MM.1S (cell line): ENCODE data around the gene S1PR2.

Experiments
- DNase-seq: peaks from one replicate; pipeline ENCODE4 v3.0.0-alpha.2; 2015
- H2AFZ ChIP-seq: fragments of 300-600 bp; sonication (generic); 2 replicates; pipeline ENCODE4 v1.6.0; 2016; ENCODE audit warnings: antibody characterized with exemption, low read length
- H3F3A ChIP-seq: fragments of 300-600 bp; sonication (generic); 2 replicates; pipeline ENCODE4 v1.6.1; 2016; ENCODE audit warnings: mild to moderate bottlenecking, antibody characterized with exemption, low read length, moderate library complexity, mixed read lengths; ENCODE audit not compliant: insufficient read depth
- H3K27ac ChIP-seq: fragments of 300-600 bp; sonication (generic); 2 replicates; pipeline ENCODE4 v1.5.1; 2016; ENCODE audit warnings: mild to moderate bottlenecking, low read length
- H3K27me3 ChIP-seq: fragments of 300-600 bp; sonication (generic); replicated peaks from 2 replicates; pipeline ENCODE4 v1.6.0; 2016; ENCODE audit warnings: low read length; ENCODE audit not compliant: insufficient read depth
- H3K36me3 ChIP-seq: fragments of 300-600 bp; sonication (generic); replicated peaks from 2 replicates; pipeline ENCODE4 v1.6.1; 2016; ENCODE audit warnings: mild to moderate bottlenecking, low read length, mixed read lengths; ENCODE audit not compliant: insufficient read depth
- H3K4me1 ChIP-seq: fragments of 300-600 bp; sonication (generic); 2 replicates; pipeline ENCODE4 v1.6.1; 2016; ENCODE audit warnings: low read length, mixed read lengths
- H3K4me2 ChIP-seq: fragments of 300-600 bp; sonication (generic); 2 replicates; pipeline ENCODE4 v1.6.0; 2016; ENCODE audit warnings: low read depth, low read length
- H3K4me3 ChIP-seq: fragments of 300-600 bp; sonication (generic); 2 replicates; pipeline ENCODE4 v1.5.1; 2016; ENCODE audit warnings: low read length, mixed read lengths
- H3K79me2 ChIP-seq: fragments of 300-600 bp; sonication (generic); 2 replicates; pipeline ENCODE4 v1.6.1; 2016; ENCODE audit warnings: mixed run types, low read length, mixed read lengths
- H3K9ac ChIP-seq: fragments of 300-600 bp; sonication (generic); 2 replicates; pipeline ENCODE4 v1.6.1; 2016; ENCODE audit warnings: low read length, mixed read lengths
- H3K9me2 ChIP-seq: fragments of 300-600 bp; sonication (generic); replicated peaks from 2 replicates; pipeline ENCODE4 v1.6.1; 2016; ENCODE audit warnings: mild to moderate bottlenecking, low read length, mixed read lengths; ENCODE audit not compliant: insufficient read depth
- H3K9me3 ChIP-seq: fragments of 300-600 bp; sonication (generic); replicated peaks from 2 replicates; pipeline ENCODE4 v1.6.1; 2016; ENCODE audit warnings: mild to moderate bottlenecking, low read length, mixed read lengths; ENCODE audit not compliant: insufficient read depth
- H4K20me1 ChIP-seq: fragments of 300-600 bp; sonication (generic); 2 replicates; pipeline ENCODE4 v1.6.1; 2016; ENCODE audit warnings: mild to moderate bottlenecking, low read length, moderate library complexity, mixed read lengths; ENCODE audit not compliant: insufficient read depth
- EZH2 ChIP-seq: fragments of 300-600 bp; sonication (generic); optimal IDR thresholded peaks from 2 replicates; pipeline ENCODE3; 2017; ENCODE audit warnings: low read depth, mild to moderate bottlenecking, antibody characterized with exemption, low read length, mixed read lengths
- EZH2phosphoT487 ChIP-seq: fragments of 300-600 bp; sonication (generic); IDR thresholded peaks from 2 replicates; pipeline ENCODE4 v1.6.1; 2018; ENCODE audit warnings: antibody characterized with exemption, low read length
- TF ChIP-seq, protein P1 (sequence below): fragments of 300-600 bp; sonication (generic); IDR thresholded peaks from 2 replicates; pipeline ENCODE4 v1.5.1; 2016; ENCODE audit warnings: antibody characterized with exemption, low read length, mixed read lengths

The S1PR2 gene

DNA sequence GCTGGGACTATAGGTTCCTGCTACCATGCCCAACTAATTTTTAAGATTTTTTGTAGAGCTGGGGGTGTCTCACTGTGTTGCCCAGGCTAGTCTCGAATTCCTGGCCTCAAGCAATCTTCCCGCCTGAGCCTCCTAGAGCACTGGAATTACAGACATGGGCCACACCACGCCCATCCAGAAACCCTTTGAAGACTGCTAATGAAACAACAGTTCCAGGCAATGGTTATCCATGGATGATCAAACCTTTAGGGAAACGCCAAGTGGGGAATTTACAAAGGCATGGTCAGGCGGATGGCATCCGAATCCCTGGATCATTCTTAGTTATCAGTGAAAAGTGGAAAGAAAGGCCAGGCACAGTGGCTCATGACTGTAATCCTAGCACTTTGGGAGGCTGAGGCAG lies 19.4 kb downstream of the S1PR2 start:
- Histone ChIP-seq H2AFZ (no peak overlapping the region), H3K9me3 (no peaks in the 10 kb centered on the region), H3K4me2 (no peak overlapping the region), H3K4me3 (no peak overlapping the region), H3K9me2 (no peaks in the 10 kb centered on the region), H3K79me2 (no peaks in the 10 kb centered on the region), H3K27me3 (no peaks in the 10 kb centered on the region), H3K9ac (no peak overlapping the region), H3K36me3 (no peaks in the 10 kb centered on the region), H3K27ac (no peak overlapping the region), H4K20me1 (no peaks in the 10 kb centered on the region), H3K4me1 (no peaks in the 10 kb centered on the region), H3F3A (no peaks in the 10 kb centered on the region)
- DNase-seq: no peak
- TF ChIP-seq EZH2phosphoT487: no peak
- no peak for TF ChIP-seq EZH2
- TF ChIP-seq, protein P1, sequence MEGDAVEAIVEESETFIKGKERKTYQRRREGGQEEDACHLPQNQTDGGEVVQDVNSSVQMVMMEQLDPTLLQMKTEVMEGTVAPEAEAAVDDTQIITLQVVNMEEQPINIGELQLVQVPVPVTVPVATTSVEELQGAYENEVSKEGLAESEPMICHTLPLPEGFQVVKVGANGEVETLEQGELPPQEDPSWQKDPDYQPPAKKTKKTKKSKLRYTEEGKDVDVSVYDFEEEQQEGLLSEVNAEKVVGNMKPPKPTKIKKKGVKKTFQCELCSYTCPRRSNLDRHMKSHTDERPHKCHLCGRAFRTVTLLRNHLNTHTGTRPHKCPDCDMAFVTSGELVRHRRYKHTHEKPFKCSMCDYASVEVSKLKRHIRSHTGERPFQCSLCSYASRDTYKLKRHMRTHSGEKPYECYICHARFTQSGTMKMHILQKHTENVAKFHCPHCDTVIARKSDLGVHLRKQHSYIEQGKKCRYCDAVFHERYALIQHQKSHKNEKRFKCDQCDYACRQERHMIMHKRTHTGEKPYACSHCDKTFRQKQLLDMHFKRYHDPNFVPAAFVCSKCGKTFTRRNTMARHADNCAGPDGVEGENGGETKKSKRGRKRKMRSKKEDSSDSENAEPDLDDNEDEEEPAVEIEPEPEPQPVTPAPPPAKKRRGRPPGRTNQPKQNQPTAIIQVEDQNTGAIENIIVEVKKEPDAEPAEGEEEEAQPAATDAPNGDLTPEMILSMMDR: no peak

DNA sequence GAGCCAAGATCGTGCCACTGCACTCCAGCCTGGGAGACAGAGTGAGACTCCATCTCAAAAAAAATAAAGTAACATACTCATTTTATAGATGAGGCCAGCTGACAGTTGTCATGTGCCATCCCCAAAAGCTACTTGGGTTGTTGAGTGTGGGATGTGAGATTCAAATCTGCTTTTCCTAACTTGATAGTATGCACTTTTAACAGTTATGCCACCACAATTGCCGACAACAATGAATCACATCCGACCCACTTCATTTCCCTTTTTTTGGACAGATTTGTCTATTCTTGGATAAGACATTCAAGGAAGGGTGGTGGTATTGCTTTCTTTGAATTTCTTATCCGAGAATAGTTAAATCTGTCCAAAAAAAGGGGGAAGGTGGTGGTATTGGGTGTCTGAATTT lies 20.1 kb downstream of the S1PR2 start:
- Histone ChIP-seq H4K20me1 (no peaks in the 10 kb centered on the region), H3K36me3 (no peaks in the 10 kb centered on the region), H3K27me3 (no peaks in the 10 kb centered on the region), H3K79me2 (no peaks in the 10 kb centered on the region), H3K4me1 (no peaks in the 10 kb centered on the region), H3F3A (no peaks in the 10 kb centered on the region), H3K4me2 (no peak overlapping the region), H3K9ac (no peak overlapping the region), H3K9me3 (no peaks in the 10 kb centered on the region), H2AFZ (no peak overlapping the region), H3K9me2 (no peaks in the 10 kb centered on the region), H3K4me3 (no peak overlapping the region), H3K27ac (no peak overlapping the region)
- TF ChIP-seq EZH2 (no peak), EZH2phosphoT487 (no peak)
- TF ChIP-seq, protein P1: no peak
- no peak for DNase-seq

DNA sequence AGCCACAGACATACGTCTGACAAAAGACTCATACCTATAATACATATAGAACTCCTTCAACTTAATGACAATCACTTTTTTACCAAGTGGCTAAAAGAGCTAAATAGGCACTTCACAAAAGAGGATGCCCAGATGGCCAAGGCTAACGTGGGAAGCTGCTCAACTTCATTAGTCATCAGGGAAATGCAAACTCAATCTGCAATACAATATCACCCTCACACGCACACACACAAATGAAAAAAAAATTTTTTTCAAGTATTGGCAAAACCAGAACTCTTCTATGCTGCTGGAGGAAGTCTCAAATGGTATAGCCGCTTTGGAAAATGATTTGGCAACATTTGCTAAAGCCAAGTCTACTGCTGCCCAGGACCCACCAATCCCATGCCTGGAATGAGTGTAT lies 21.8 kb downstream of the S1PR2 start:
- Histone ChIP-seq H3K79me2 (no peaks in the 10 kb centered on the region), H3K4me1 (peaks cover 7% of the 10 kb centered on the region), H3F3A (peaks cover 8% of the 10 kb centered on the region), H4K20me1 (no peaks in the 10 kb centered on the region), H3K27me3 (no peaks in the 10 kb centered on the region), H3K27ac (no peak overlapping the region), H2AFZ (no peak overlapping the region), H3K4me2 (no peak overlapping the region), H3K4me3 (no peak overlapping the region), H3K36me3 (no peaks in the 10 kb centered on the region), H3K9me2 (no peaks in the 10 kb centered on the region), H3K9me3 (no peaks in the 10 kb centered on the region), H3K9ac (no peak overlapping the region)
- TF ChIP-seq, protein P1: no peak
- no peak for TF ChIP-seq EZH2
- no peak for TF ChIP-seq EZH2phosphoT487
- DNase-seq: no peak
